Stimulated activated naive CD8-positive, alpha-beta T cell treated with anti-CD3 and anti-CD28 coated beads, Interleukin-15, Interleukin-2, amounts not matched to agents 100 U/mL and 50 U/mL, for 24 hours (primary cell): ENCODE data around the gene OXCT1.
A peak's percentile ranks its signal among the peaks of the same experiment; 100 is the strongest.
"Not testable (repeated sequence)": the region's sequence is repeated elsewhere in the genome, so short reads cannot be mapped to it uniquely, and the experiment has no call there.

Source experiments
- ATAC-seq: fragments of 150-1000 bp; cut with Tn5 transposase; one replicate; pipeline ENCODE4 v1.10.0; 2021
- DNase-seq: peaks from one replicate; pipeline ENCODE4 v3.0.0; 2021

Gene OXCT1

DNA sequence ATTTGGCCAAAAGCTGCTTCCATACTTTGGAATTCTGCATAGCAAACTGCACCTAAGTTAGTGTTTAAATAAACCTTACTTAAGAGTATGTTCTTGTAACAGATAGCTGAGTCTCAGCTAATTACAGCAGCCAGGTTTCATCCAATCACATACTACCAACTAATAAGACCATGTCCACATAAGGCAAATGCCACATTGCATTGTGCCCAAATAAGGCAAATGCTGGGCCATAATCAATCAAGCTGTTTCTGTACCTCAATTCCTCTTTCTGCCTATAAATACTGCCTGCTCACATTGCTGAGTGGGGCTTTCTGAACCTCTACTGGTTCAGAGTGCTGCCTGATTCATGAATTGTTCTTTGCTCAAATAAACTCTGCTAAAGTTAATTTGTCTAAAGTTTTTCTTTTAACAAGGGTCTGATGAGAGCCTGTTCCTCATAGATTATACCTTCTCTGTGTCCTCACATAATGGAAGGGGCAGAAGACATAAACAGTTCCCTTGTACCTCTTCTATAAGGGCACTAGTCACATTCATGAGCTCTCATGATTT lies 4.4 kb upstream of the OXCT1 start:
- DNase-seq (no peak), ATAC-seq (no peak)

DNA sequence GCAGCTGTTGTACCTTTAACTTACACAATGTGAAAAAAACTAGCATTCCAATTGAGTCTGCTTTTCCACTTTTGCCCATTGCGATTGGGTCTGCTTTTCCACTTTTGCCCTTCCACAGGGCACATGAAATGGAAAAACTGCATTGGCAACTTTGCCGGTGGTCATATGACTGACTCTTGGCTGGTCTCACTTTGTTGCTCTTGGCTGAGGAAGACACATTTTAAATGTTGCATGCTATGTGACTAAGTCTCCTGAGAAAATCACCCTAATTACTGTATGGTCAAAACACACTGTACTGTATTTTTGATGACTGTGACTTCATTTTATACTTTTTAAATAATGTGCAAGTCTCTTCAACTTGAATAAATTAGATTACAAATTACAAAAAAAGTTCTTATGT lies 1.6 kb upstream of the OXCT1 start:
- DNase-seq: no peak
- no peak for ATAC-seq

DNA sequence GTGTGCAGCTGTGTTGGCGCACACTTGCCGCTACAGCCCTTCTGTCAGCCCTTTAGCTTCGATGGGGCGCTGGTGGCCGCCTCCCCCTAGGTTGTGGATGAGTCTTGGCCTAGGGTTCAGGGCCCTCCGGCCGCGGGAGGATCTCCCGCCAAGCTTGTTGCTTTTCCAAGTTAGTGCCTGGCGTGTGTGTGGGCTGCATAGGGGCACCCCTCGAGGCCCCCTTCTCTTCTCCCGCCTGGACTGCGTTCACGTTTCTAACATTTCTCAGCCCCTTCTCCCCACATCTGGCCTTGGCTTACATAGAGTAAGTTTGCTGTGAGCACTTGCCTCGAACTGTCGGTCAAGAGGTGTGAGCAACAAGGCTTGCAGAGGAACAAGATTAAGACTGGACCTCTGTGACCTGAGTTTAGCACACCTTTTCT lies 413 bp upstream of the OXCT1 start:
- ATAC-seq (no peak), DNase-seq (no peak)

DNA sequence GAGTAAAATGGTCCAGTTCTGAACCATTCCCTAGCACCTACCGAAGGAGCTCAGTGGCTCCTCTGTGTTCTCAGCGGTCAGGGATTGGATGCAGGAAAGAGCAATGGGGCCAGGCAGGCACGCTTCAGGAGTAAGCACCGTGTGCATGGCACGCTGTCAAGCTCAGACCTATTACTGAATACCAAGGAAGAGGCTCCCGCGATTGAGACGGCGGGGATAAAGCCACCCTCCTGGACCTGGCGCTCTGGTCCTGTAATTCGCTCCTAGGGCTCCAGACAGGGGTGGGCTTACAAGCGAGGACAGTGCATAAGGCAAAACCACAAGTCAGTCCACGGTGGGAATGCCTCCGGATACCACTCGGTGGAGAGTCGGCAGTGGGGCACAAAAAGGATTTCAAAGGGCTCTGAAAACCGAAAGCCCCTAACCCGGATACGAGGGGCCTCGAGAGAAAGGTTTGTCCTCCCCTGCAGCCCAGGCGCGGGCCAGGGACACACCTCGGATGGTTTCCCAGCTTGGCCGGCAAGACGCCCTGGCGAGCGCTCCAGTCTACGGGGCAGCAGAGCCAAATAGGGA lies 988 bp downstream of the OXCT1 start:
- DNase-seq: no peak

DNA sequence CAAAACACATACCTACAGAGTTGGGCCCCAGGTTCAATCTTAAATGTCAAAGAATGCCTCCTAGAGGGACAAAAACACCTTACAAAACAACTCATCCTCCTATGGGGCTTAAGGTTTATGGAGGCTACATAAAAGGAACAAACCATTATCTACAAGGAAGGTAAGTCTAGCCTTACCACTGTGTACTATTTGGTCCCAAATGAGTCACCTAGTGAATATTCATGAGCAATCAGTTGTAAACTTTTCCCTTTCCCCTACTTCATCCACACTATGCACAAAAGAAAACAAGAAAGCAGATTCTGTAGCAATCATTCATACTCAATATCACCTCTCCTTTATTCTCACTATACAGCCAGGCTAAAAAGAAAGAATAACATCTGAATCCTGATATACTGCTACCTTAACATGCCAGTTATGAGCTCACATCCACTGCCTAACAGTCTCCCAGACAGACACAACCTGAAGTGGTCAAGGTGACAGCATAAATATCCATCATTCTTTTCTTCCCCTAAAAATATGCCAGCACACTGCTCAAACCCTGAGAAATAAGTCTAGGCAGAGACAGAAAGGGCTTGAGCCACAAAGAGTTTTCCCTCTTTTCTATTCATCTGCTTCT lies 6.2 kb downstream of the OXCT1 start:
- DNase-seq: no peak
- peak; percentile 65 for ATAC-seq

More for the DNA sequence above, 988 bp downstream of the OXCT1 start:
- no peak for ATAC-seq

DNA sequence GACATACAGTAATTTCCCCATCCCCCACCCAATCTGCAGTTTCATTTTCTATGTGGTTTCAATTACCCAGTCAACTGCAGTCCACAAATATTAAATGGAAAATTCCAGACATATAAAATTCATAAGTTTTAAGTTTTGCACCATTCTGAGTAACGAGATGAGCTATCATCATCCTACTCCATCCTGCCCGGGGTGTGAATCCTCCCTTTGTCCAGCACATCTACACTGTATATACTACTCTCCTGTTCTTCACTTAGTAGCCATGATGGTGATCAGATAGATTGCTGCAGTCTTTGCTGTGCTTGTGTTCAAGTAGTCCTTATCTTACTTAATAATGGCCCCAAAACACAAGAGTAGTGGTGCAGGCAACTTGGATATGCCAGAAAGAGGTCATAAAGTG lies 11.3 kb downstream of the OXCT1 start:
- ATAC-seq (peak; percentile 50), DNase-seq (no peak)

DNA sequence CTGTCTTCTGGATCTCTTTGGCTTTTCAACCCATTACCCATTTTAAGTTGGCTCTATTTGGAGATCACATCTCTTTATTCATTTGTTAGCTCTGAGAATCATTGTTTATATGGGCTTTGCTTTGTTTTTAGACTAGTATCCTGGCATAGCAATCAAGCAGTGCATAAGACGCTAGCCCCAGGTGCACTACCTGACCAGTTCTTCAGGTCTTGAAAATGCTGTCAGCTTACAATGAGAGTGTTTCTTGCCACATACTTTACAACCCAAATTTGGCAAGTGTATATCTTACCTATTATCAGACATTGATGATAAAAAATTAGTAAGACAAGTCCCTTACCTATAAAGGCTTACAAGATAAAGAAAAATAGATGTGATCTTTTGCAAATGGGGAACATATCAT lies 12.2 kb downstream of the OXCT1 start:
- no peak for ATAC-seq
- no peak for DNase-seq

DNA sequence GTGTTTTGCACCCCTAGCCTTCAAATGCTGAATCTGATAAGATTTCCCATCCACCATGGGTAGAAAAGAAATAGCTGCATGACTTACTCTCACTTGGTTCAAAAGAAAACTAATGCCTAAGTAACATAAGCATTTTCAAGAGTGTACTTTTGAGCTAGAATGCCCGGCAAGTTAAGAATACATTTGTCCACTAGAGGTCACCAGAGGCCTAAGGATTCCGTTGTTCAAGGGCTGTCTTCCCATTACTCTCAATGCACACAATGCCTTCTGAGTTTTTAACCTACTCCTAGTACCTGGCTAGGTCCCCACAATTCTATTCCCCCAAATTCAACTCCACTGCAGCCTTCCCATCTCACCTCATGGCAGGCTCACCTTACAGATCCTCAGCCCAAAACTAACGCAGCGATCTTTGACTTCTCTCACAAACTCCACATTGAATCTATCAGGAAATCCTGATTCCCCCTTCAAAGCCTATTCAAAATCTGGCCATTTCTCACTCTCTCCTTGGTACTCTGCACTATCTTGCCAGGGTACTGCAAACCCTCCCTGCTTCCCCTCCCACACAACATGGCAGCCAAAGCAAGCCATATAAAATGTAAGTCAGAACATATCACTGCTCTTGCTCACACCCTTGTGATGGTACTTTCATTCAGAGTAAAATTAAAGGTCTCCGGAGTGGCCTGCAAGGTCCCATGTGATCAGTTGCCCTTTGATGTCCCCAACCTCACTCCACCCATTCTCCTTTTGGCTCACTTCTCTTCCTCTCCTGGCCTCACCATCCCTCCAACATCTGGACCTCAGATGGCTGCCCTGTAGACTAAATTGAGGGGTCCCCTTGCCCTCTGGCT lies 13.4 kb downstream of the OXCT1 start:
- ATAC-seq (peak; percentile 80), DNase-seq (peak; percentile 47)

DNA sequence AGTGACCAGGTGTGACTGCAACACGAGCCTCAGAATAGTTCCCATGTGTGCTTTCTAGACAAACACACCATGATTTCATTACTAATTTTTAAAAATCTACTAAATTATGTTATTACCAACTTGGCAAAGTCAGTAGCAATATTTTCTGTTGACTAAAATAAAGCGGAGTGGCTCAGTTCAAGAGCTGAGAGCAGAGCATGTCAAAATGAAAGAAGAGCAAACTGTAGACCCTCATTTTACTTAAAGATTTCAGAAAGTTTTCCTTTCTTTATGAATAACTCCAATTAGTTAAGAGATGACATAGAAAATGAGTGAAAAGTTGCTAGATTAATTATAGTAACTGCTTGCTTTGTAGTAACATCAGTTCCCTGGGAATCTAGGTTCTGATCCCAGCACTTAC lies 17.9 kb downstream of the OXCT1 start:
- ATAC-seq (no peak), DNase-seq (no peak)

DNA sequence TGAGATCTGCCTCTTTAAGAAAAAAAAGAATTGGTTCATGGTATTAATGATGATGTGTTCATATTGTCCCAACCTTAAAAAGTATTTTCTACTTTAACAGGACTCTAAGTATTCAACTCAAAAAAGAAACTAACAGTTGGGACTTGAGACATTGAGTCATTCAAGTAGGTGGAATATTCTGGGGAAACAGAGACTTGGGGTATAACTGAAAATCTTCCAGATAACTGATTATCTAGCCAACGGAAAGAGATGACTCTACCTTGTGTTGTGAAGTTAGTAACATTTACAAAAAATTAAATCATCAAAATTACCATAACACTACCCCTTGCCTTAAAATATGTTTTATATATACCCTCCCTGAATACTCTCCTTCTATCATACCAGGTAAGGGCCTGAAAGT lies 19.1 kb downstream of the OXCT1 start:
- peak; percentile 69 for ATAC-seq
- DNase-seq: no peak

DNA sequence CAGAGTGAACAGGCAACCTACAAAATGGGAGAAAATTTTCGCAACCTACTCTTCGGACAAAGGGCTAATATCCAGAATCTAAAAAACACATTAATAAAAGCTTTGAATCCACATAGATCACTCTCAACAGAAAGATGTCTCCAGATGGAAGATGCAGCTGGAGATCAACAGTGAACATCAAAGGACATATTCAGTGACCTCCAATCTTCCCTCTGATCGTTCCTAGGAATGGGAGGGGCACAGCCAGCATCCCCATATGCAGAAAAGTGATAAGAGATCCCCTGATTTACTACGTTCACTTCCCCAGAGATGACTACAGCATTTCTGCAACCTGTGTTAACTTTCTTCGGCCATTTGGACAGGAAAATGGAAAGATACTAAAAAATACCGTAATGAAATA lies 21.2 kb downstream of the OXCT1 start:
- no peak for DNase-seq
- no peak for ATAC-seq

DNA sequence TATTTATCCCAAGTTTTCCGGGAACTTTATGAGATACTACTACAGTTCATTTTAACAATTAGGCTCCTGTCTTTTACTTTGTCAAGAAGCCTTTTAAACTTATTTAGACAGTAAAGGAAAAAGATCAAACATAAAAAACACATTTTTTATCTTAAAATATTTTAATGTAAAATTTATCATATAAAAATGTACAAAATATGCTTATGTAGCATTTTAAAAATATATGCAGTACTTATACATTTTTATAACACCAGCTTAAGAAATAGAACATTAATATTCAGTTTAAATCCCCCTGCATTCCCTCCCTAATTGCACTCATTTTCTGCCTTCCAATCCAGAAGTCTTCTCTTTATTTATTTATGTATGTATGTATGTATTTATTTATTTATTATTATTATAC lies 24.5 kb downstream of the OXCT1 start:
- not testable (repeated sequence) for DNase-seq, ATAC-seq

DNA sequence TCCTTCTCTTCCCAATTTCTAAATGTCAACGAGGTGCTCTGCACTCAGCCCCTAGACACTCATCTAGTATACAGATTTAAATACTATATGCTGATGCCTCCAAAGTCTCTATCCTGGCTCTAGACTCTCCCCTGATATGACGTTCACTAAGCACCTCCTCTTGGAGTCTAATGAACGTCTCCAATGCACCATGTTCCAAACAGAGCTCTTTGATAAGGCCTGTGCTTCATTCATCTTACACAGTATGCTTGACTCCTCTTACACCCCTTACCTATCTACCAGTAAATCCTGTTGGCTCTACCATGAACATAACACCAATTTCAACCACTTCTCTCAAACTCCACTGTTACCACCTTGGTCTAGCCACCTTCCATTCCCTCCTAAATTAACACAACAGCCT lies 25.7 kb downstream of the OXCT1 start:
- DNase-seq: no peak
- no peak for ATAC-seq

DNA sequence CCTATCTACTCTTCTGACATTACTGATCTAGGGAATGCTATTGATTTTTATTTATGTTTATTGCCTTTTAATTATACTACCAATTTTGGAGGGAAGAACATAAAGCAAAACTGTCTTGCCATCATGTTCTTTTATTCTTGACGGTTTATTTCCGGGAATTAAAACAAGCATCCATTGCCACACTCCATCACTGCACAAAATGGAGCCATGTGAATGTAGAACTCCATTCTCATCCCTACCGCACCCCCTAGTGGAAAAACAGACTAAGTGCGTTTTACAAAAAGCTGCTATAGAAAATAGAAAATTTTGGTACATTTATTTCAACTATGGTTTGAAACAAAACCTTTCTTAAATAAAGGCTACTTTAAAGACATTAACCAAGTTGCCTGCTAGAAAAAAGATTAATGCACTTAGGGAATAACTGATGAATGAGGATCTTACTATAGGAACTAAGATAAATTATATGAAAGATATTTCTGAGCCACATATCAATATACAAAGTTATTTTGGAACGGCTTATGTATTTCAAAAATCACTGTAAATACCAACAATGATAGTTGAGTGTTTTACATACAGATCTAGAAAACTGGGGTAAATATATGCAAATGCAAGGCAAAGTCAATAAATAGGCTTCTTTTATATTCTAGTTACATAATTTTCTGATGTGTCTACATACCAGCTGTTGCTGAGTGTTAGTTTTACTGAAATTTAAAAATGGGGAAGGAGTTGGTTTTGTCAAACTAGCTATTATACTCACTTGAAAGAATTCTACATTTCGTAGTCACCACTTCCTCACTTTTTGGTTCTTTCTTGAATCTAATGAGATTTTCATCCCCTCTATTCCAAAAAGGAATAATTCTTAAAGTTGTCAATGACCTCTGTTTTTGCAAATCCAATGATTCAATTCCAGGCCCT lies 26.5 kb downstream of the OXCT1 start:
- ATAC-seq (no peak), DNase-seq (peak; percentile 11)

DNA sequence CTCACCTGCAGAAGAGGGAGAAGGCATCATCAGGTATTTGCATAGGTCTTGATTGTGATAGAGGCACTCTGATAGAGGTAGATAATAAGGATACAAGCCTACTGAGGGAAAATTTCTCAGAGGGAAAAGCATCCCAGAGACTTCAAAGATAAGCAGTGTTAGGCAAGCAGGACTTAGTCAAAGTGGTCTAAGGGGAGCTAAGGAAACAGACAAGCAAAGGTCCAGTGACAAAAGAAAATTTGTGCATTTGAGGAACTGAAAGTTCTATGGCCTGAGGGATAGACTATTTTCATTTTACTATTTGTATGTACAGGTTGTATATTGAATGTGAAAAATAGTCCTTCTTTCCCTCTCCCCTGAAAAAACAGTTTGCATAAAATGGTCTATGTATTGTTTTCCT lies 27.4 kb downstream of the OXCT1 start:
- ATAC-seq: no peak
- DNase-seq: no peak

DNA sequence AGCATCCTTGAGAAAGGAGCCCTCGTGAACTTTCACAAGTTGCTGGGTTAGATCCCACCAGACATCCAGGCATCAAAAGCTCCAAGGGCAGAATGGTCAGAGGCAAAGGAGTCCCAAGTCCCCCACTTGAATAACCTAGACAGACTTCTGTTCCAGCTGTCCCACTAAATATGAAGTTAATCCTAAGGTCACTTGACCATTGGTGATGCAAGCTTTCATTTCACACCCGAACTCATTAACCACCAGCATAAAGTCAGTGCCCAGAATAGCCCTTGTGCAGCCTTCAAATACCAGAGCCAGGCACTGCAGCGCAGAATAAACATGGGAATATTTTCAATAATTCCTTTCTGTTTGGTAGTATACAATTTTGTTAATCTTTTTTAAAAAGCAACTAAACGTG lies 28.9 kb downstream of the OXCT1 start:
- no peak for ATAC-seq
- no peak for DNase-seq

DNA sequence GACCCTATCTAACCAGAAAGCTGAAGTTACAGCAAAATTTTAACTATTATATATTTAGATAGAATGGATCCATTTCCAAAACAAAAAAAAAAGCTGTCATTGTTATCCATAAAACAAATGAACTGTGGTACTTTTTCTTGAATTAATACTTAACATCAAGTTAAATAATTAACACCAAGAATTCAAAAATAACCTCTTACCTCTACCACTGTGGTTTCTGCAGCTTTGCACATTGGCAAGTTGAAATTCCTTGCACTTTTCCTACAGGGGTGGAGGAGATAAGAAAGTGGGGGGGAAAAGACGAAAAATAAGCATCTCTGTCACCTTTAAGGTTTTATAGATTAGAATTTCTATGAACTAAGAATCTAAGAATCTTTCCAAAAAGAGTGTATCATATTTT lies 30.0 kb downstream of the OXCT1 start:
- DNase-seq (no peak), ATAC-seq (no peak)

DNA sequence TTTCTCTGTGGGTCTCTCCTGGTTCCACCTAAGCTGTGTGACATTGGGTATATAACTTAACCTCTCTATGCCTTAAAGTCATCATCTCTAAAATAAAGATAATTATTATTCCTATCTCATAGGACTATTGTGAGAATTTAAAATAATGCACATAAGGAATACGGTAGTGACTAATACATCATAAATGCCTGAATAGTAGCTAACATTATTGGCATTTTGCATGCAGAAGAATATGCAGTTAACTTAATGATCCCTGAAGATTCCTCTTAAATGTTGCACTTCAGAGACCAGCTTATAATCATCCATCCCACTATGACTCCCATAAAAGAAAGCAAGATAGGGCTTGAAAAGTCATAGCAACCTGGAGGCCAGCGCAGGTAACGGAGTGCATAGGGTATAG lies 32.4 kb downstream of the OXCT1 start:
- ATAC-seq: no peak
- DNase-seq: no peak

DNA sequence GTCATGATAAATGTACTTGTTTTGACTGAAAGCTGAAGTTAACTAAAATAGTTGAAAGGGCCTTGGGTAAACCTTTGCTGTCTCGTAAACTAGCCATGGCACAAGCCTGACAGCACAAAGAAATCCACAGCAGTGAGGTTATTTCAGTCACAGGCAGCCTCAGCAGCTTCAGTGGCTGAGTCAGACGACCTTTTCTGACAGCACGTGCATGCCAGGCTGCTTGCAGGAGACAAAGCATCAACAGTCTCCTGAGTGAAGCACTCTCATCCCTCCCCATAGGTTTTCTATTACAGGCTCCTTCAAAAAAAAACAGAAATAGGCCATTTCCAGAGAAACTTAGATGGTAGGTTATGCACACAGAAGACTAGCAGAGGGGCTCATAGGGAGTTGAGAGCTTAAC lies 34.6 kb downstream of the OXCT1 start:
- ATAC-seq (peak; percentile 92), DNase-seq (peak; percentile 14)

DNA sequence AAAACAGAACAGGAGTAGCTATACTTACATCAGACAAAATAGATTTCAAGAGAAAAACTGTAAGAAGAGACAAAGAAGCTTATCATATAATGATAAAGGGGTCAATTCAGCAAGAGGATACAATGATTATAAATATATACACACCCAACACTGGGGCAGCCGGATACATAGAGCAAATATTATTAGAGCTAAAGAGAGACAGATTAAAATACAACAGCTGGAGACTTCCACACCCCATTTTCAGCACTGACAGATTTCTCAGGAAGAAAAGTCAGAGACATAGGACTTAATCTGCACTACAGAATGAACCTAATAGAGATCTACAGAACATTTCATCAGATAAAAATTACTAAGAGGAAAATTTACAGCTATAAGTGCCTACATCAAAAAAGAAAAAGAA lies 35.7 kb downstream of the OXCT1 start:
- ATAC-seq (no peak), DNase-seq (no peak)

DNA sequence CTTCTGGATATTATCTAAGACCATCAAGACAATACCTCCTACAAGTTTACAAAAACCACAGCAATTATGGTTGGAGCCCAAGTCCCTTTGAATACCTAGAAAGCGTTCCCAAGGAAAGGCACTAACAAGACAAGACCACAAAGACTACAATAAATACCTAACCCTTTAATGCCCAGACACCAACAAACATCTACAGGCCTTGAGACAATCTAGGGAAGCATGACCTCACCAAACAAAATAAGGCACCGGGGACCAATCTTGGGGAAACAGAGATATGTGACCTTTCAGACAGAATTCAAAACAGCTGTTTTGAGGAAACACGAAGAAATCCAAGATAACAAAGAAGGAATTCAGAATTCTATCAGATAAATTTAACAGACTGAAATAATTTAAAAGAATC lies 37.8 kb downstream of the OXCT1 start:
- DNase-seq (no peak), ATAC-seq (no peak)

DNA sequence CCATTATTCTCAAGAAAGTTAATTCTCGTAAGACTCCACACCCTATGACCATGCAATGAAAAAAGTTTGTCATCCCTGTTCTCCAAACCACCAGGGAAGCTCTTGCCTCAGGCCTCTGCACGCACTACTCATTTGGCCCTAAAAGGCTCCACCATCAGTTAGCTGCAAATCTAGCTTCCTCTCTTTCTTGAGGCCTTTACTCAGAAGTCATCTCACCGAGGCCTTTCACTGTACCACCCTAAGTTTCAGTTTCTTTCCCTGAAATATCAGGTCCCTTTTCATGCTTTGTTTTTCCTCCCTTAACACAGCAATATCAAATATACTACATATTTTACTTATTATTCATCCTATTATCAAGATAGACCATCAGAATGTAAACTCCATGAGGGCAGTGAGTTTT lies 39.1 kb downstream of the OXCT1 start:
- ATAC-seq (no peak), DNase-seq (no peak)
